GM12878 (cell line): ENCODE measurements around the gene UNK. TPM values are rescaled to one million over a fixed set of nuclear protein-coding genes. Genes with fewer than 3 reads are reported as not detected.

ENCODE experiments used
- BRCA1 ChIP-seq: IDR thresholded peaks from 2 replicates; pipeline ENCODE4 v1.6.1; 2011; ENCODE audit warnings: low read depth, low read length, improper control_type of control experiment
- CBFB ChIP-seq: IDR thresholded peaks from 2 replicates; pipeline ENCODE4 v1.6.1; 2016; ENCODE audit warnings: antibody characterized with exemption, low read depth
- EED ChIP-seq: sonication (generic); IDR thresholded peaks from 2 replicates; pipeline ENCODE4 v1.6.1; 2016; ENCODE audit warnings: antibody characterized with exemption, low read depth
- MEF2B ChIP-seq: fragments of 450-650 bp; IDR thresholded peaks from 2 replicates; pipeline ENCODE4 v1.6.1; 2018; ENCODE audit warnings: mild to moderate bottlenecking, moderate library complexity; ENCODE audit not compliant: partially characterized antibody, poor library complexity, severe bottlenecking
- RUNX3 ChIP-seq: IDR thresholded peaks from 2 replicates; pipeline ENCODE4 v1.6.1; 2012; ENCODE audit warnings: low read length, inconsistent platforms
- SMAD1 ChIP-seq: fragments of 450-650 bp; IDR thresholded peaks from 2 replicates; pipeline ENCODE4 v1.6.1; 2018; ENCODE audit warnings: mild to moderate bottlenecking, low read depth; ENCODE audit not compliant: partially characterized antibody
- SREBF1 ChIP-seq: IDR thresholded peaks from 2 replicates; pipeline ENCODE4 v1.6.1; 2012; ENCODE audit warnings: mild to moderate bottlenecking, low read length
- SUZ12 ChIP-seq: fragments of 200-600 bp; sonication (generic); IDR thresholded peaks from one replicate; pipeline ENCODE4 v1.6.1; 2018; ENCODE audit warnings: antibody characterized with exemption, mild to moderate bottlenecking; ENCODE audit not compliant: unreplicated experiment
- TARDBP ChIP-seq: IDR thresholded peaks from 2 replicates; pipeline ENCODE4 v1.6.1; 2016; ENCODE audit warnings: borderline replicate concordance
- TCF7 ChIP-seq: IDR thresholded peaks from 2 replicates; pipeline ENCODE4 v1.6.1; 2014; ENCODE audit warnings: antibody characterized with exemption, borderline replicate concordance
- ZZZ3 ChIP-seq: IDR thresholded peaks from 2 replicates; pipeline ENCODE4 v1.6.1; 2011; ENCODE audit warnings: low read depth; ENCODE audit not compliant: control insufficient read depth, insufficient read length
- polyA plus RNA-seq, 11 experiments: library from polyadenylated mRNA; depleted of rRNA in 4 of 11; unstranded in 6 of 11; stranded (reverse) in 5 of 11; fragments of >200 nt; fragmentation: Nextera tagmentation in 4 of 11; fragmentation: Illumina TruSeq in 1 of 11; extraction: Ambion mirVana in 4 of 11; extraction: Trizol in 1 of 11; gene quantifications; 1 replicate in 1 of 11; 2 replicates in 10 of 11; pipeline versions ENCODE4 v1.2.1 to v1.2.3, GENCODE V29; 2011 to 2016; ENCODE audit warnings: inconsistent platforms in 2 of 11, missing spikeins in 2 of 11, low read depth in 1 of 11
- total RNA-seq, 4 experiments: library from RNA; depleted of rRNA in 3 of 4; stranded (reverse); fragments of >200 nt in 3 of 4; fragmentation: Illumina TruSeq in 1 of 4; extraction: Trizol in 1 of 4; gene quantifications; 2 replicates each; pipeline versions ENCODE4 v1.2.1 to v1.2.3, GENCODE V29; 2013 to 2021
- TF ChIP-seq, protein P1 (sequence below): IDR thresholded peaks from 2 replicates; pipeline ENCODE4 v1.6.1; 2011; ENCODE audit warnings: low read depth, mild to moderate bottlenecking, low read length, moderate library complexity, borderline replicate concordance; ENCODE audit errors: extremely low read depth
- TF ChIP-seq, protein P2 (sequence below): fragments of 450-650 bp; IDR thresholded peaks from 2 replicates; pipeline ENCODE4 v1.6.1; 2017; ENCODE audit warnings: antibody characterized with exemption, mild to moderate bottlenecking, moderate library complexity
- TF ChIP-seq, protein P3 (sequence below): fragments of 450-650 bp; conservative IDR thresholded peaks from 2 replicates; pipeline ENCODE4 v1.6.1; 2017; ENCODE audit warnings: mild to moderate bottlenecking, moderate library complexity
- TF ChIP-seq, protein P4 (sequence below): fragments of 450-650 bp; formaldehyde crosslinking; IDR thresholded peaks from 2 replicates; pipeline ENCODE4 v1.5.0; 2022; ENCODE audit warnings: mild to moderate bottlenecking, missing genetic modification characterization
- TF ChIP-seq, protein P5 (sequence below): IDR thresholded peaks from 2 replicates; pipeline ENCODE4 v1.6.1; 2012; ENCODE audit warnings: improper control_type of control experiment, low read depth, low read length; ENCODE audit not compliant: insufficient replicate concordance

Gene UNK
- total and polyA plus RNA-seq, 10 of the 15 experiments (the other 5 are each of a cell fraction or from before 2014, with no cell fraction given) = 8.9 to 34.5 (median 27.3) TPM

DNA sequence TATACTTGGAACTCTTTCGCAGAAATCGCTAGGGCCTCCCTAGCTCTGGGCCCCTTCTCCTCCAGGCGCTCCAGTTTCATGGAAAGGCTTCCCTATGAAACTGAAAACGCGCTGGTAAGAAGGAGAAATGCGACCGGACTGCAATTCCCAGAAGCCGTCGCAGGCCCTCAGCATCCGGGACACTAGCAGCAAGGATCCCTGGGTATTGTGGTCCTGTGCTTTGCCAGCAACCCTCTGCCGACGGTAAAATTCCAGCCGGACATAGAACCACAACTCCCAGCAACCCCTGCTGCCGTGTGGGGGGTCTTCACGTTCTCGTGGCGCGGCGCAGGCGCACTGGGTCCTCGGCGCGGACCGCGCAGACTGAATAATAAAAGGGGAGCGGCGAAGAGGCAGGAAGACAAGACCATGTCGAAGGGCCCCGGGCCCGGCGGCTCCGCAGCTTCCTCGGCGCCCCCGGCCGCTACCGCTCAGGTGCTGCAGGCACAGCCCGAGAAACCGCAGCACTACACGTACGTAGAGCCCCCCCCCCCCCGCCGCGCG lies at the start of gene UNK (continued):
- TF ChIP-seq, protein P1, sequence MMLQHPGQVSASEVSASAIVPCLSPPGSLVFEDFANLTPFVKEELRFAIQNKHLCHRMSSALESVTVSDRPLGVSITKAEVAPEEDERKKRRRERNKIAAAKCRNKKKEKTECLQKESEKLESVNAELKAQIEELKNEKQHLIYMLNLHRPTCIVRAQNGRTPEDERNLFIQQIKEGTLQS = peak; percentile 59; the same call in 1 of the 2 replicates
- TF ChIP-seq, protein P2, sequence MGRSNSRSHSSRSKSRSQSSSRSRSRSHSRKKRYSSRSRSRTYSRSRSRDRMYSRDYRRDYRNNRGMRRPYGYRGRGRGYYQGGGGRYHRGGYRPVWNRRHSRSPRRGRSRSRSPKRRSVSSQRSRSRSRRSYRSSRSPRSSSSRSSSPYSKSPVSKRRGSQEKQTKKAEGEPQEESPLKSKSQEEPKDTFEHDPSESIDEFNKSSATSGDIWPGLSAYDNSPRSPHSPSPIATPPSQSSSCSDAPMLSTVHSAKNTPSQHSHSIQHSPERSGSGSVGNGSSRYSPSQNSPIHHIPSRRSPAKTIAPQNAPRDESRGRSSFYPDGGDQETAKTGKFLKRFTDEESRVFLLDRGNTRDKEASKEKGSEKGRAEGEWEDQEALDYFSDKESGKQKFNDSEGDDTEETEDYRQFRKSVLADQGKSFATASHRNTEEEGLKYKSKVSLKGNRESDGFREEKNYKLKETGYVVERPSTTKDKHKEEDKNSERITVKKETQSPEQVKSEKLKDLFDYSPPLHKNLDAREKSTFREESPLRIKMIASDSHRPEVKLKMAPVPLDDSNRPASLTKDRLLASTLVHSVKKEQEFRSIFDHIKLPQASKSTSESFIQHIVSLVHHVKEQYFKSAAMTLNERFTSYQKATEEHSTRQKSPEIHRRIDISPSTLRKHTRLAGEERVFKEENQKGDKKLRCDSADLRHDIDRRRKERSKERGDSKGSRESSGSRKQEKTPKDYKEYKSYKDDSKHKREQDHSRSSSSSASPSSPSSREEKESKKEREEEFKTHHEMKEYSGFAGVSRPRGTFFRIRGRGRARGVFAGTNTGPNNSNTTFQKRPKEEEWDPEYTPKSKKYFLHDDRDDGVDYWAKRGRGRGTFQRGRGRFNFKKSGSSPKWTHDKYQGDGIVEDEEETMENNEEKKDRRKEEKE = no peak
- TF ChIP-seq EED = peak; percentile 71
- TF ChIP-seq BRCA1 = no peak
- TF ChIP-seq TARDBP = peak; percentile 97
- TF ChIP-seq SUZ12 = no peak
- TF ChIP-seq SMAD1 = no peak
- TF ChIP-seq, protein P3, sequence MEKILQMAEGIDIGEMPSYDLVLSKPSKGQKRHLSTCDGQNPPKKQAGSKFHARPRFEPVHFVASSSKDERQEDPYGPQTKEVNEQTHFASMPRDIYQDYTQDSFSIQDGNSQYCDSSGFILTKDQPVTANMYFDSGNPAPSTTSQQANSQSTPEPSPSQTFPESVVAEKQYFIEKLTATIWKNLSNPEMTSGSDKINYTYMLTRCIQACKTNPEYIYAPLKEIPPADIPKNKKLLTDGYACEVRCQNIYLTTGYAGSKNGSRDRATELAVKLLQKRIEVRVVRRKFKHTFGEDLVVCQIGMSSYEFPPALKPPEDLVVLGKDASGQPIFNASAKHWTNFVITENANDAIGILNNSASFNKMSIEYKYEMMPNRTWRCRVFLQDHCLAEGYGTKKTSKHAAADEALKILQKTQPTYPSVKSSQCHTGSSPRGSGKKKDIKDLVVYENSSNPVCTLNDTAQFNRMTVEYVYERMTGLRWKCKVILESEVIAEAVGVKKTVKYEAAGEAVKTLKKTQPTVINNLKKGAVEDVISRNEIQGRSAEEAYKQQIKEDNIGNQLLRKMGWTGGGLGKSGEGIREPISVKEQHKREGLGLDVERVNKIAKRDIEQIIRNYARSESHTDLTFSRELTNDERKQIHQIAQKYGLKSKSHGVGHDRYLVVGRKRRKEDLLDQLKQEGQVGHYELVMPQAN = no peak
- TF ChIP-seq RUNX3 = peak; percentile 66; the same call in 1 of the 2 replicates
- TF ChIP-seq, protein P4, sequence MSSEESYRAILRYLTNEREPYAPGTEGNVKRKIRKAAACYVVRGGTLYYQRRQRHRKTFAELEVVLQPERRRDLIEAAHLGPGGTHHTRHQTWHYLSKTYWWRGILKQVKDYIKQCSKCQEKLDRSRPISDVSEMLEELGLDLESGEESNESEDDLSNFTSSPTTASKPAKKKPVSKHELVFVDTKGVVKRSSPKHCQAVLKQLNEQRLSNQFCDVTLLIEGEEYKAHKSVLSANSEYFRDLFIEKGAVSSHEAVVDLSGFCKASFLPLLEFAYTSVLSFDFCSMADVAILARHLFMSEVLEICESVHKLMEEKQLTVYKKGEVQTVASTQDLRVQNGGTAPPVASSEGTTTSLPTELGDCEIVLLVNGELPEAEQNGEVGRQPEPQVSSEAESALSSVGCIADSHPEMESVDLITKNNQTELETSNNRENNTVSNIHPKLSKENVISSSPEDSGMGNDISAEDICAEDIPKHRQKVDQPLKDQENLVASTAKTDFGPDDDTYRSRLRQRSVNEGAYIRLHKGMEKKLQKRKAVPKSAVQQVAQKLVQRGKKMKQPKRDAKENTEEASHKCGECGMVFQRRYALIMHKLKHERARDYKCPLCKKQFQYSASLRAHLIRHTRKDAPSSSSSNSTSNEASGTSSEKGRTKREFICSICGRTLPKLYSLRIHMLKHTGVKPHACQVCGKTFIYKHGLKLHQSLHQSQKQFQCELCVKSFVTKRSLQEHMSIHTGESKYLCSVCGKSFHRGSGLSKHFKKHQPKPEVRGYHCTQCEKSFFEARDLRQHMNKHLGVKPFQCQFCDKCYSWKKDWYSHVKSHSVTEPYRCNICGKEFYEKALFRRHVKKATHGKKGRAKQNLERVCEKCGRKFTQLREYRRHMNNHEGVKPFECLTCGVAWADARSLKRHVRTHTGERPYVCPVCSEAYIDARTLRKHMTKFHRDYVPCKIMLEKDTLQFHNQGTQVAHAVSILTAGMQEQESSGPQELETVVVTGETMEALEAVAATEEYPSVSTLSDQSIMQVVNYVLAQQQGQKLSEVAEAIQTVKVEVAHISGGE (CRISPR knock-in tag) = no peak
- TF ChIP-seq TCF7 = no peak
- TF ChIP-seq MEF2B = no peak
- TF ChIP-seq, protein P5, sequence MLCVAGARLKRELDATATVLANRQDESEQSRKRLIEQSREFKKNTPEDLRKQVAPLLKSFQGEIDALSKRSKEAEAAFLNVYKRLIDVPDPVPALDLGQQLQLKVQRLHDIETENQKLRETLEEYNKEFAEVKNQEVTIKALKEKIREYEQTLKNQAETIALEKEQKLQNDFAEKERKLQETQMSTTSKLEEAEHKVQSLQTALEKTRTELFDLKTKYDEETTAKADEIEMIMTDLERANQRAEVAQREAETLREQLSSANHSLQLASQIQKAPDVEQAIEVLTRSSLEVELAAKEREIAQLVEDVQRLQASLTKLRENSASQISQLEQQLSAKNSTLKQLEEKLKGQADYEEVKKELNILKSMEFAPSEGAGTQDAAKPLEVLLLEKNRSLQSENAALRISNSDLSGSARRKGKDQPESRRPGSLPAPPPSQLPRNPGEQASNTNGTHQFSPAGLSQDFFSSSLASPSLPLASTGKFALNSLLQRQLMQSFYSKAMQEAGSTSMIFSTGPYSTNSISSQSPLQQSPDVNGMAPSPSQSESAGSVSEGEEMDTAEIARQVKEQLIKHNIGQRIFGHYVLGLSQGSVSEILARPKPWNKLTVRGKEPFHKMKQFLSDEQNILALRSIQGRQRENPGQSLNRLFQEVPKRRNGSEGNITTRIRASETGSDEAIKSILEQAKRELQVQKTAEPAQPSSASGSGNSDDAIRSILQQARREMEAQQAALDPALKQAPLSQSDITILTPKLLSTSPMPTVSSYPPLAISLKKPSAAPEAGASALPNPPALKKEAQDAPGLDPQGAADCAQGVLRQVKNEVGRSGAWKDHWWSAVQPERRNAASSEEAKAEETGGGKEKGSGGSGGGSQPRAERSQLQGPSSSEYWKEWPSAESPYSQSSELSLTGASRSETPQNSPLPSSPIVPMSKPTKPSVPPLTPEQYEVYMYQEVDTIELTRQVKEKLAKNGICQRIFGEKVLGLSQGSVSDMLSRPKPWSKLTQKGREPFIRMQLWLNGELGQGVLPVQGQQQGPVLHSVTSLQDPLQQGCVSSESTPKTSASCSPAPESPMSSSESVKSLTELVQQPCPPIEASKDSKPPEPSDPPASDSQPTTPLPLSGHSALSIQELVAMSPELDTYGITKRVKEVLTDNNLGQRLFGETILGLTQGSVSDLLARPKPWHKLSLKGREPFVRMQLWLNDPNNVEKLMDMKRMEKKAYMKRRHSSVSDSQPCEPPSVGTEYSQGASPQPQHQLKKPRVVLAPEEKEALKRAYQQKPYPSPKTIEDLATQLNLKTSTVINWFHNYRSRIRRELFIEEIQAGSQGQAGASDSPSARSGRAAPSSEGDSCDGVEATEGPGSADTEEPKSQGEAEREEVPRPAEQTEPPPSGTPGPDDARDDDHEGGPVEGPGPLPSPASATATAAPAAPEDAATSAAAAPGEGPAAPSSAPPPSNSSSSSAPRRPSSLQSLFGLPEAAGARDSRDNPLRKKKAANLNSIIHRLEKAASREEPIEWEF = no peak
- TF ChIP-seq SREBF1 = peak; percentile 92
- no peak for TF ChIP-seq CBFB
- TF ChIP-seq ZZZ3 = no peak
